Osteocyte (in vitro differentiated cells): ENCODE results near the gene GJC1. TPM values are rescaled to one million over a fixed set of nuclear protein-coding genes. Genes with fewer than 3 reads are reported as not detected.

Experiments
- DNase-seq: peaks from one replicate; pipeline ENCODE4 v3.0.0; 2021; ENCODE audit warnings: mixed read lengths; ENCODE audit not compliant: unreplicated experiment; ENCODE audit errors: extremely low spot score
- H3K27ac Mint-ChIP-seq: one replicate; pipeline ENCODE4 v1.8.0; 2021; ENCODE audit warnings: mild to moderate bottlenecking, mixed read lengths; ENCODE audit not compliant: unreplicated experiment
- H3K27me3 Mint-ChIP-seq: one replicate; pipeline ENCODE4 v1.8.0; 2021; ENCODE audit warnings: mixed read lengths; ENCODE audit not compliant: unreplicated experiment
- H3K36me3 Mint-ChIP-seq: one replicate; pipeline ENCODE4 v1.8.0; 2021; ENCODE audit warnings: mixed read lengths; ENCODE audit not compliant: unreplicated experiment
- H3K4me1 Mint-ChIP-seq: one replicate; pipeline ENCODE4 v1.8.0; 2021; ENCODE audit warnings: mixed read lengths; ENCODE audit not compliant: unreplicated experiment
- H3K4me3 Mint-ChIP-seq: one replicate; pipeline ENCODE4 v1.8.0; 2021; ENCODE audit warnings: mild to moderate bottlenecking, moderate library complexity, mixed read lengths; ENCODE audit not compliant: unreplicated experiment
- H3K9me3 Mint-ChIP-seq: one replicate; pipeline ENCODE4 v1.8.0; 2021; ENCODE audit warnings: mixed read lengths; ENCODE audit not compliant: unreplicated experiment
- CTCF ChIP-seq: fragments of 200-600 bp; sonication (generic); IDR thresholded peaks from 2 replicates; pipeline ENCODE4 v1.5.0; 2021; ENCODE audit warnings: antibody characterized with exemption, mild to moderate bottlenecking, moderate library complexity
- total RNA-seq: library from RNA; stranded (reverse); gene quantifications from 2 replicates; pipeline ENCODE4 v1.2.1, GENCODE V29; 2021

GJC1 gene
- total RNA-seq, 1 donor from 2014 or later = 43.0 TPM

- H3K27me3 Mint-ChIP-seq = peaks cover 6% of the 10 kb centered on the region
- peaks cover 3% of the 10 kb centered on the region for H3K4me1 Mint-ChIP-seq
- TF ChIP-seq CTCF = no peak
Measured at GRCh38 chr17:44773140-44773539, 56.9 kb downstream of the GJC1 start.

GRCh38 chr17:44772308-44773045 lies 57.6 kb downstream of the GJC1 start:
- Mint-ChIP-seq H3K27me3 (peaks cover 6% of the 10 kb centered on the region), H3K27ac (no peak overlapping the region), H3K4me1 (peaks cover 8% of the 10 kb centered on the region), H3K36me3 (no peaks in the 10 kb centered on the region), H3K9me3 (no peaks in the 10 kb centered on the region), H3K4me3 (no peak overlapping the region)
- no peak for TF ChIP-seq CTCF
- no peak for DNase-seq

More at GRCh38 chr17:44773140-44773539, 56.9 kb downstream of the GJC1 start:
- H3K27ac Mint-ChIP-seq = no peak overlapping the region
- DNase-seq = no peak
- H3K9me3 Mint-ChIP-seq = no peaks in the 10 kb centered on the region
- no peak overlapping the region for H3K4me3 Mint-ChIP-seq
- H3K36me3 Mint-ChIP-seq = no peaks in the 10 kb centered on the region

- Mint-ChIP-seq H3K4me3 (no peak overlapping the region), H3K27ac (no peak overlapping the region), H3K9me3 (no peaks in the 10 kb centered on the region), H3K36me3 (no peaks in the 10 kb centered on the region), H3K4me1 (peaks cover 8% of the 10 kb centered on the region), H3K27me3 (peaks cover 8% of the 10 kb centered on the region)
- no peak for TF ChIP-seq CTCF
- DNase-seq = no peak
Measured at GRCh38 chr17:44770166-44770925, 59.7 kb downstream of the GJC1 start.

GRCh38 chr17:44769647-44770084 lies 60.4 kb downstream of the GJC1 start:
- DNase-seq = no peak
- peaks cover 5% of the 10 kb centered on the region for H3K4me1 Mint-ChIP-seq
- no peak for TF ChIP-seq CTCF
- no peak overlapping the region for H3K4me3 Mint-ChIP-seq
- peaks cover 8% of the 10 kb centered on the region for H3K27me3 Mint-ChIP-seq
- no peaks in the 10 kb centered on the region for H3K9me3 Mint-ChIP-seq
- H3K27ac Mint-ChIP-seq = no peak overlapping the region
- no peaks in the 10 kb centered on the region for H3K36me3 Mint-ChIP-seq

- no peak for TF ChIP-seq CTCF
- Mint-ChIP-seq H3K9me3 (no peaks in the 10 kb centered on the region), H3K27ac (no peak overlapping the region), H3K27me3 (peaks cover 8% of the 10 kb centered on the region), H3K36me3 (no peaks in the 10 kb centered on the region), H3K4me3 (no peak overlapping the region), H3K4me1 (peaks cover 5% of the 10 kb centered on the region)
- DNase-seq = no peak
Measured at GRCh38 chr17:44769230-44769629, 60.9 kb downstream of the GJC1 start.
